Right kidney (tissue), 1 donor: ENCODE data around the gene IFNL2.
"Not testable (repeated sequence)": the region's sequence is repeated elsewhere in the genome, so short reads cannot be mapped to it uniquely, and the experiment has no call there.

Experiments
- DNase-seq: peaks from one replicate; pipeline ENCODE4 v3.0.0-alpha.2; 2016

IFNL2 gene

DNA sequence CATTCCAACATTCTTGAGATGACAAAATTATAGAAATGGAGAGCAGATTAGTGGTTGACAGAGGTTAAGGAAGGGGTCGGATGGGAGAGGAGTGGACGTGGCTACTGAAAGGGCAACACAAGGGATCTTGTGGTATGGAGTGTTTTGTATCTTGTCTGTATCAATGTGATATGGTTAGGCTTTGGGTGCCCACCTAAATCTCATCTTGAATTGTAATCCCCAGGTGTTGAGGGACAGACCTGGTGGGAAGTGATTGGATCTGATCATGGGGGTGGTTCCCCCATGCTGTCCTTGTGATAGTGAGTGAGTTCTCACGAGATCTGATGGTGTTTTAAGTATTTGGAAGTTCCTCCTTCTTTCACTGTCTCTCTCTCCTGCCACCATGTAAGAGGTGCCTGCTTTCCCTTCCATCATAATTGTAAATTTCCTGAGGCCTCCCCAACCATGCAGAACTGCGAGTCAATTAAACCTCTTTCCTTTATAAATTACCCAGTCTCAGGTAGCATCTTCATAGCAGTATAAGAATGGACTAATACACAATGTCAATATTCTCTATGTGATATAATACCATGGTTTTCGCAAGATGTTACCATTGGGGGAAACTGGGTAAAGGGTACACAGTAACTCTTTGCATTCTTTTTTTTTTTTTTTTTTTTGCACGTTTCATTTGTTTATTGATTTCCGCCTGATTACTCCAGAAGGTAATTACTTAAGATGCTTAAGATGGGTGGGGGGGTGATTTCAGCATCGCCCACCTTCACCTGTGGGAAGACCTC, 14.6 kb upstream of the IFNL2 start:
- no peak for DNase-seq

DNA sequence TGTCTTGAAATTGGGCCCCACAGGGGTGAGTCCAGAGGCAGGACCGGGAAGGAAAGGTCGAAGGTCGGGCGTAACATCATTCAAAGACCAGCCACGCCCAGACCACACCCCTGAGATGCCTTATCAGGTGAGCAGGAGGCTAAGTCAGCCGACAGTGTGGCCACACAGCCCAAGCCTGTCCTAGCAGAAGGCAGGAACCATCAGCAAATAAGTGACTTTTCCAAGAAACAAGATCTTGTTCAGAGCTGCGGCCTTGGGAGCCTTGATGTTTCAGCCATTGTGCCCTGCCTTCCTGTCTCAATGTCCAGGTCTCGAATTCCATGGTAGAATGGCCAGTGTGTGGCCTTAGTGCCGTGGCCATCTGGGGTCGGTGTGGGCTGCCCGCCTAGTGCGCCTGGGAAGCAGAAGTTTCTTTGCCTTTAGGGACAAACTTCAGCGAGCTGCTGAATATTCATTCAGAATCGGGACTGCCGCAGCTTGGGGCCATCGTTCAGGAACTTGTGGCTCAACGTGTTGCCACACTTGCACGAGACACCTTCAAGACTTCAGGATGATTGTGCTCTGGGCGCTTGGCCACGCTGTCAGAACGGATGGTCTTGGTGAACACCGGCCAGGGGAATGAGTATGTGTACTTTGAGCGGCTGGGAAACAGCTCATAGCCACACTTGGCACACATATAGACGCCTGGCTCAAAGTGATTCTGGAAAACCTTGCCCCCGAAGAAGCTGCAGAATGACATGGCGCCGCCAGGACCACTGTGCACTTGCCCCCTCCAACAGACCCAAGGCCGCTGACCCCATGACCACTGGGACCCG, 13.5 kb upstream of the IFNL2 start:
- DNase-seq: no peak

DNA sequence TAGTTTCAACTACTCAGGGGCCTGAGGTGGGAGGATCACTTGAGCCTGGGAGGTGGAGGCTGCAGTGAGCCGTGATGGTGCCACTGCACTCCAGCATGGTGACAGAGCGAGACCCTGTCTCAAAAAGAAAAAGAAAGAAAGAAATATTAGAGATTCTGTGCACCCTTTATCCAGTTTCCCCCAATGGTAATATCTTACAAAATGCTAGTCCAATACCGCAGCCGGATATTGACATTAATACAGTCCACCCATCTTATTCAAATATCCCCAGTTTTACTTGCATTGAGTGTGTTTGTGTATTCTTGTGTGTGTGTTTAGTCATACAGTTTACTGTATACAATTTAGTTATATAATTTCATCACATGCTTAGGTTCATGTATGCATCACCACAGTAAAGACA, 11.0 kb upstream of the IFNL2 start:
- DNase-seq: no peak

DNA sequence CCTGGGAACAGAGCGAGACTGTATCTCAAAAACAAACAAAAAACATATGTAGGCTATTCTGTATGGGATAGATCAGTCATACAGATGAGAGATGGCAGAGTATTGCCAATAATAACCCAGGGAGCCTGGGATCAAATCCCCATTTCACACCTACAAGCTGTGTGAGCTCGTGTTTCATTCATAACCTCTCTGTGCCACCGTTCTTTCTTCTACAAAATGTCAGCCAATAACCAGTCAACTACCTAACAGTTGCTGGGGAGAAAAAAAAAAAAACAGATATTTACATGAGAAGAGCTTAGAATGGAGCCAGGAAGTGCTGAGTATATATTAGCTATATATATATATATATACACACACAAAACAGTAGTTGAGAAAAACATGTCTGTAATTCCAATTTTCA, 6.5 kb upstream of the IFNL2 start:
- no peak for DNase-seq

DNA sequence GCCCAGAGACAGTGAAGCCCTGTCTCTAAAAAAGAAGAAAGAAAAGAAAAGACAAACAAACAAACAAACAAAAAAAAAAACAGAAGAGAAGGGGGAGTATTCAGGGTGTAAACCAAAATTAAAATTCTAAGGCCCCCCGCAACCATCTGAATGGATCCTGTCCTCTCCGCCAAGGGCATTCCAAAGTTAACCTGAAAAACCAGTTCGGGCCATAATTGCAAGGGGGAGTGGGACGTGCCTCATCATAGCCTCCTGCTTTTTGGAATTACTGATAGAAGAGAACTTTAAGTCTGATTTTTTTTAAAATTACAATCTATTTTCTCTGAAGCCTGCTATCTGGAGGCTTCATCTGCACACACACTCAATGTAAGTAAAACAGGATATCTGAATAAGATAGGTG, 5.7 kb upstream of the IFNL2 start:
- DNase-seq: no peak

DNA sequence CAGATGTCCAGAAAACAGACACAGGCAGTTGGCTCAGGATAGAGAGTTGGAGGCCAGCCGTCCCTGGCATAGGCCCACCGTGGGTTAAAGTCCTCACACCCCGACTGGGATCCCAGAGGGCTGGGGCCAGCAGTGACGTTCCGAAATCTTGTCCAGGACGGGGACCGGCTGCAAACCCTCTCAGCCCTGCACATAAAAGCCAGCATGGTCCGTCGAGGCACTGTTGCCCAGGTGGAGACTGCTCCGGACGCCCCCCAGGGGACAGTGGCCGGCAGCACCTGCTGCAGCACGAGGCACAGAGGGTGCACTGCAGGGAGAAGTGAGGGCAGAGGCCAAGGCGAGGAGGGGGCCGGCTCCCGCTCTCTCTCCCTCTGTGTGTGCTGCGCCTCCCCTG, 4.3 kb upstream of the IFNL2 start:
- no peak for DNase-seq

DNA sequence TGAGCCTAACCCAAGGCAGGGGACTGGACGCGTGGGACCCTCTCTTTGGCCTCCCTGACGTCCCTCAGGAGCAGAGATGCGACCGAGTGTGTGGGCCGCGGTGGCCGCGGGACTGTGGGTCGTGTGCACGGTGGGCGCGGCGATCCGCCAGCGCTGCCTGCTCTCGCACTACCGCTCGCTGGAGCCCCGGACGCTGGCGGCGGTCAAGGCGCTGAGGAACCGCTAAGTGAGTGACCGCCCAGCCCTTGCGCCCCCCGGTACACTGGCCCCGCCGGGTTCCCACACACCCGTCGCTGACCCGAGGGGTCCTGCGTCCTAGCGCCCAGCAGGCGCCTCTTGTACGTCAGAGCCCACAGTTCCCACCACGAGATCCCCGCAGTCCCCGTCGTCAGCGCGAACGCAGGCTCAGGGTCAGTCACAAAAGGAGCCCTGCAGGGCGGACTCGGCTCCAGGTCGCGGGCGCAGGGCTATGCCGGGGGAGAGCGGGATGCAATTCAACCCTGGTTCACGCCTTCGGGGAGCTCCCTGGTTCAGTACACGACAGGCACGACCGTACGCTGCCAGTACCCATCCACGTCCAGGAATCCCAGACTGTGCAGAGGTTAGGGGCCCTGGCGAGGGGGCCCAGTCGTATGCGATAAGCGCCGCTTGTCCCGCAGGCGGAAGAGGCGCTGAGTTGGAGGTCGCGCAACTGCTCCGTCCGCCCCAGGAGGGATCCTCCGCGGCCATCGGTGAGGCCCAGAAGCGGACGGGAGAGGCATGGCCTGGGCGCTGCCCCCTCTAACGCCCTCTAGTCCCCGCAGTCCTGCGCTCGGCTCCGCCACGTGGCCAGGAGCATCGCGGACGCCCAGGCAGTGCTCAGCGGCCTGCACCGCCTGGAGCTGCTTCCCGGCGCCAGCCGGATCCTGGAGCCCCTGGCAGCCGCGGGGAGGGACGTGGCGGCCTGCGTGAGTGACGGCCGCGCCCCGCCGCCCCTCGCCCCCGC, 3.6 kb upstream of the IFNL2 start:
- peak; percentile 68 for DNase-seq

DNA sequence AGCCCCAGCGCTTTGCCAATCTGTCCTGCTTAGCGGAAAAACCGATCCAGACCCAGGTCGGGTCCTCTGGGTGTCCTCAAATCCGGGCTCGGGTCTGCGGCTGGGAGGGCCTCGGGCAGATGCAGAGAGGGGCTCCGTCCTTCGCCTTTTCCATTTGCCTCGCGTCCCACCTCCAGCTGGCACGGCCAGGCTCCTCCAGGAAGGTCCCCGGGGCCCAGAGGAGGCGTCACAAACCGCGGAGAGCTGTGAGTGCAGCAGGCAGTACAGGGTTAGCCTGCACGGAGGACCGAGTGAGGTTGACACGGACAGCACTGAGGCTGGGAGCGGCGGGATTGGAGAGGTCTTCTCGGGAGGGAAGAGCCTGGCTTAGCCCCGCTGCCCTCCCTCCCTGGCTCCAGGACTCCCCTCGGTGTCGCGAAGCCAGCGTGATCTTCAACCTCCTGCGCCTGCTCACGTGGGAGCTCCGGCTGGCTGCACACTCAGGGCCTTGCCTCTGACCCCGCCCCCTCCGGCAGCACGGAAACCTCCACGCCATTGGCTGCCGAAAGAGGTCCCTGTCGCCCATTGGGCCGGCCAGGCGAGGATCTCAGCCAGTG, 2.8 kb upstream of the IFNL2 start:
- no peak for DNase-seq

DNA sequence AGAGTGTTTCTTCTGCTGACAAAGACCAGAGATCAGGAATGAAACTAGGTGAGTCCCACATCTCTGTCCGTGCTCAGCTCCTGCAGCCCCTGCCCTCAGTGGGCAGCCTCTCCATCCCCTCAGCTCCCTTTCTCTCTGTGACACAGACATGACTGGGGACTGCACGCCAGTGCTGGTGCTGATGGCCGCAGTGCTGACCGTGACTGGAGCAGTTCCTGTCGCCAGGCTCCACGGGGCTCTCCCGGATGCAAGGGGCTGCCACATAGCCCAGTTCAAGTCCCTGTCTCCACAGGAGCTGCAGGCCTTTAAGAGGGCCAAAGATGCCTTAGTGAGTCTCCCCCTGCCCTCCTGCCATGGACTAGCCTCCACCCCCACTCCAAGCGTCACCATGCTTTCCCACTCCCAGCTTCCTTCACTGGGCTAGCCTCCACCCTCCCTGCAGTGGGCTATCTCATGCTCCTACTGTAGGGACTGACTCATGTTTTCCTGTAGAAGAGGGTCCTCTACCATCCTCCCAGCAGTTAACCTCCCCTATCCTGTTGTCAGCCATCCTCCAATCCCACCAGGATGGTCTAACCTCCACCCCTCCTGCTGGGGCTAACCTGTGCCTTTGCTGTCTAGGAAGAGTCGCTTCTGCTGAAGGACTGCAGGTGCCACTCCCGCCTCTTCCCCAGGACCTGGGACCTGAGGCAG, 481 bp downstream of the IFNL2 start:
- not testable (repeated sequence) for DNase-seq

DNA sequence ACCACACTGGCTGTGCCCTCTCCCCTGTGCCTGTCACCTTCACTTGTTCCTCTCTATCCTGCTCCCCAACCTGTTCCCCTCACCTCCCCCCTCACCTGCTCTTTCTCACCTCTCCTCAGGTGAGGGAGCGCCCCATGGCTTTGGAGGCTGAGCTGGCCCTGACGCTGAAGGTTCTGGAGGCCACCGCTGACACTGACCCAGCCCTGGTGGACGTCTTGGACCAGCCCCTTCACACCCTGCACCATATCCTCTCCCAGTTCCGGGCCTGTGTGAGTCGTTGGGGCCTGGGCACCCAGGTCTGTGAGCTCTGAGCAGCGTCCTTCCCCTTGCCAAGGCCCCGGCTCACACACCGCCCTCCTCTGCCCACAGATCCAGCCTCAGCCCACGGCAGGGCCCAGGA, 1.2 kb downstream of the IFNL2 start:
- DNase-seq: not testable (repeated sequence)

DNA sequence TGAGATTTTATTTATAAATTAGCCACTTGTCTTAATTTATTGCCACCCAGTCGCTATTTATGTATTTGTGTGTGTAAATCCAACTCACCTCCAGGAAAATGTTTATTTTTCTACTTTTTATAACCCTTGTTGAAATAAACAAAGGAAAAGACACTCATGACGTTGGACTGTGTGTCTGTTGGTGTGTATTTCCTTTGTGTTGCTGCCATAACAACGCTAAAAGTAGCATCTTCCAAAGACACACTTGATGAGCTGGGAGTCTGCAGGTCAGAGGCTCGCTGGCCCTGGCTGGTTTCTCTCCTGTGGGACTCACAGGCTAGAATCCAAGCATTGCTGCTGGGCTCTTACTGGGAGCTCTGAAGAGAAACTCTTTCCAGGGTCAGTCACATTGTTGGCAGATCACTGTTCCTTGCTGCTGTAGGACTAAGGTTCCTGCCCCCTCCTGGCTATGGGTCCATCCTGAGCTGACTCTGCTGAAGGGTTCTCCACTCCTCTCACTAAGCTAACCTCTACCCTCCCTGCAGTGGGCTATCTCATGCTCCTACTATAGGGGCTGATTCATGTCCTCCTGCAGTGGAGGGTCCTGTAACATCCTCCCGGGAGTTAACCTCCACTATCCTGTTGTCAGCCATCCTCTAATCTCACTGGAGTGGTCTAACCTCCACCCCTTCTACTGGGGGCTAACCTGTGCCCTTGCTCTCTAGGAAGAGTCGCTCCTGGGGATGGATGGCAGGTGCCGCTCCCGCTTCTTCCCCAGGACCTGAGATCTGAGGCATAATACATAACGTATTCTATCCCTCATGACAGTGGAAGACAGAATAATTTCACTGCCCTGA, 2.1 kb downstream of the IFNL2 start:
- DNase-seq: no peak

DNA sequence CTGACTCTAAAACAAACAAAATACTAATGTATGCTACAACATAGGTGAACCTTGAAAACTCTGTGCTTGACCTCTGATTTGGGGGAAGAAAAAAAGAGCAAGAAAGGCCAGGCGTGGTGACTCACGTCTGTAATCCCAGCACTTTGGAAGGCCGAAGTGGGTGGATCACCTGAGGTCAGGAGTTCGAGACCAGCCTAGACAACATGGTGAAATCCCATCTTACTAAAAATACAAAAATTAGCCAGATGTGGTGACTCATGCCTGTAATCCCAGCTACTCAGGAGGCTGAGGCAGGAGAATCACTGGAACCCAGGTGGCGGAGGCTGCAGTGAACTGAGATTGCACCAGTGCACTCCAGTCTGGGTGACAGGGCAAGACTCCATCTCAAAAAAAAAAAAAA, 5.7 kb downstream of the IFNL2 start:
- not testable (repeated sequence) for DNase-seq

DNA sequence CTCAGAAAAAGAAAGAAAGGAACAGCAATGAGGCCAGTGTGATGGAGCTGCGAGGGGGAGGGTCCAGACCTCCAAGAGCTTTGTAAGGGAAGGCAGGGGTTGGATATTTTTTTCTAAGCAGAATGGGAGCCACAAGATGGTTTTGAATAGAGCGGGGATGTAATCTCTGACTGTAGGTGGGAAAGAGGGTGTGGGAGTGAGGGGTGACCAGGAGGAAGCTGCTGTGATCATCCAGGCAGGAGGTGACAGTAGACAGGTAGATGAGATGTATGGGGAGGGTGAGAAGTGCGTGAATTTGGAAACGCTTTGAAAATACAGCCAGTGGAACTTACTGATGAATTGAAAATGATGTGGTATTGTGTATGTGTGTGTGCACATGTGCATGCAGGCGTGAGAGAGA, 7.4 kb downstream of the IFNL2 start:
- no peak for DNase-seq

DNA sequence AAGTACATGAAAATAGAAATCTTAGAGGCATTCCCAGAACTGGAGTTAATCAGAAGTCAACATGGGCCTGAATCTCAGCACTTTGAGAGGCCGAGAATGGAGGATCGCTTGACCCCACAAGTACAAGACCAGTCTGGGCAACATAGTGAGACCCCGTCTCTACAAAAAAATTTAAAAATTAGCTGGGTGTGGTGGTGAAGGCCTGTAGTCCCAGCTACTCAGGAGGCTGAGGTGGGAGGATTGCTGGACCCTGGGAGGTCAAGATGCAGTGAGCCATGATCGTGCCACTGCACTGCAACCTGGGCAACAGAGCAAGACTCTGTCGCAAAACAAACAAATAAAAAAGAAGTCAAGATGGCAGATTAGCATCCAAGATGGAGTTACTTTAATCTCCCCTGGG, 8.5 kb downstream of the IFNL2 start:
- no peak for DNase-seq

DNA sequence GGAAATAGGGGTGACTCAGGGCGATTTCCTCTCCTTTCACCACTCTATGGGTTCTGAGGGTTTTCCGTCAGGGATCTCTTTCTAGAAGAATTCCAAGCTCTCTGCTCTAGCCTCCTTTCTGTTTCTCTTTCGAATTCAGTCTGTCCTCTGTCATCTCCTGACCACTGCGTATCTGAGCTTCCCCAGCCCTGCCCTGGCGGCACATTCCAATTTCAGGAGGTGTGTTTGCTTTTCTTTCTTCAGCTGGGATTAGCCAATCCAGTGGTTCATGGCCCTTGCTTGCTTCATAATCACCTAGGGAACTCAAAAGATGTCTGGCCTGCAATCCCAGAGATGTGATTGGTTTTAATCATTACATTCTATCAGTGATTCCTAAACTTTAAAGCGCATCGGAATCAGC, 9.4 kb downstream of the IFNL2 start:
- DNase-seq: no peak

DNA sequence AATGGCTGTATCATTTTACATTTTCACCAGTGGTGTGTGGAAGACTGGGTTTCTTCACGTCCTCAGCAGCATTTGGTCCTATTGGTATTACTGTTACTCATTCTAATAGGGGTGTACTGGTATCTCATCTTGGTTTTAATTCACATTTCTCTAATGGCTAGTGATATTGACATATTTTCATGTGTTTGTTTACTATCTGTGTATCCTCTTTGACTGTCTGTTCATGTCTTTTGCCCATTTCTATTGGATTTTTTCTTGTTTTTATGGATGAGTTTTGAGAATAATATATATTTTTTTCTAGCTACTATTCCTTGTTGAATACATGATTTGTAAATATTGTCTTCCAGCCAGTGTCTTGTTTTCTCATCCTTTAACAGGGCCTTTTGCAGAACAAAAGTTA, 13.8 kb downstream of the IFNL2 start:
- DNase-seq: no peak

DNA sequence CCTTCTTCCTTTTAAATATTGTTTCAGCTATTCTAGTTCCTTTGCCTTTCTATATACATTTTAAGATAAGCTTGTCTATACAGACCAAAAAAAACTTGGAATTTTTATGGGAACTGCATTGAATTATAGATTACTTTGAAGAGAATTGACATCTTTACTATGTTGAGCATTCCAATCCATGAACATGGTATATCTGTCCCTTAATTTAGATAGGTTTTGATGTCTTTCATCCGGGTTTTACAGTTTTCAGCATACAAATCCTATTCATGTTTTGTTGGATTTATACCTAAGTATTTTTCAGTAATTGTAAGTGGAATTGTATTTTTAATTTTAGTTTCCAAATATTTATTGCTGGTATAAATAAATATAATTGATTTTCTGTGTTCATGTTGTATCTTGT, 15.8 kb downstream of the IFNL2 start:
- DNase-seq: no peak

DNA sequence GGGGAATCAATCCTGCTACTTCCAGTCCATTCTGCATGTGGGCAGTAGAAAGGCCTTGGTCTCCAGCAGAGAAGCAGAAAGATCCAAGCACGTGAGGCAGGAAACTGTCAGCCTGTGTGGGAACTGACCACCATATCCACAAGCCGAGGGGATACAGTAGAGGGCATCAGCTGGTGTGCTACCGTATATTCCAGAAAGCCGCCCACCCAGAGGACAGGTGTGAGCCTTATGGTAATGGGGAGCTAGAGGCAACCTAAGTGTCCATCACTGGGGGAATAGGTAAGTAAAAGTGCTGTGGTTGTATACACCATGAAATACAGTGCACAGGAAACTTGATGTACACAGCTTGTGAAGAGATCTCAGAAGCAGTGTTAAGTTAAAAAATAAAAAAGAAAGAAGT, 25.2 kb downstream of the IFNL2 start:
- no peak for DNase-seq

DNA sequence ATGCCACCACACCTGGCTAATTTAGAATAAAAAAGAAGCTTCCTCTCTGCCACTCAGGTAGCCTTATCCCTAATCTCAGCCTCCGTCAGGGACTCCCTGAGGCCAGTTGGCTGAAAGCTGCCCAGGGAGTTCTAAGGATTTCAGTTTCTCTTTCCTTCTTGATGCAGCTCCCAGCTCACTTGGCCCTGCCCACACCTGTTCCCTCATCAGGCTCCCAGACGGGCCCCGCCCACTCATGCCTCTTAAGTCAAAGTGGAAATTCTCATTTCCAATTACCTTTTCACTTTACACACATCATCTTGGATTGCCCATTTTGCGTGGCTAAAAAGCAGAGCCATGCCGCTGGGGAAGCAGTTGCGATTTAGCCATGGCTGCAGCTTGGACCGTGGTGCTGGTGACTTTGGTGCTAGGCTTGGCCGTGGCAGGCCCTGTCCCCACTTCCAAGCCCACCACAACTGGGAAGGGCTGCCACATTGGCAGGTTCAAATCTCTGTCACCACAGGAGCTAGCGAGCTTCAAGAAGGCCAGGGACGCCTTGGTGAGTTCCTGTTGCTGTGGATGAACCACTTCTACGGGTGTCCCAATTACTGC, 28.0 kb downstream of the IFNL2 start, which contains the start of gene IFNL1:
Gene IFNL1, plus strand, starts transcription at position 353 of the 591 bp plus-strand sequence. Its CDS starts 15 bp downstream, at position 368.
- no peak for DNase-seq

DNA sequence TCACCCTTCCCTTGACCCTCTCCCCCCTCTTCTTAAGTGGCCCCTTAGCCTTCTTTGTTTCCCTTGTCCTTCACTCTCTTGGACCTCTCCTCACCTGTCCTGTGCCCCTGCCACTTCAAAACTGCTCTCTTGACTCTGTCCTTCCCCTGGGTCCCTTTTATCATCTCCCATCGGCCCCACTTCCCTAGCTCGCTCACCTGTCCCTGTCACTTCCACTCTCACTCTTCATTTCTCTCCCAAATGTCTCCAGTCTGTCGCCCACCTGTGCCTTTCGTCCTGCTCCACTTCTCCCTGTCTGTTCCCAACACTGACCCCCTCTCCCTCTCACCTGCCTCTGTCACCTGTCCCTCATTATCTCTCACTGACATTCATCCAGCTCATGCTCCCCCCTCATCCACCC, 28.7 kb downstream of the IFNL2 start:
- DNase-seq: no peak
